ENCODE data around the gene JAKMIP1.

JAKMIP1 gene

GRCh38 chr4:6068986-6069385, 131.4 kb downstream of the JAKMIP1 start:
- no peak for DNase-seq (ENCODE audit: low spot score)

DNA sequence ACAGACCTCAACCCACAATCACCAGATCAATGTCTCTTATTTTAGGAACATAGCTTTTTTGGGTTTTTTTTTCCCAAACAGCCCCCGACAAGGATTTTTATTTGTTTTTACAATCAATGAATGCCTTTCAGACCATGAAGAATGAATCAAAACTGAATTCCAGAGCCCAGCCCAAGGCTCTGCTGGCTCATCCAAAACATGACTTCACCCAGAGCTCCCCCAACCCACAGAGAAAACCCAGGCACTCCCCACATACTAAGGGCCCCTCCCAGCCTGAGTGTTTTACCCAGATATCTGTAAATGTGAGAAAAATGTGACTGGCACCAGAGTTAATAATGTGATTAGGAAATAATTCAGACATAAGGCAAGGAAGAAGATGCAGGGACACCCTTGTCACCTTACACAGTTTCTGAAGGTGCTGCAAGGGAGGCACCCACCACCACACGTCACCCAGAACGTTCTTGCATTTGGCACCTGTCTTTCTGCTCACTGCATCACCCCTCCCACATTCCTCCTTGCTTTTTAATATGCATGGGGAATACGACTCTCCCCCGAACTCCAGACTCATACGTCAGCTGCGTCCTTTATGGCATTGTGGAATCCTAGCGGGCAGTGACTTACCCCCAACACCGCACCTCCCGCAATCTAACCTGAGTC, 134.3 kb downstream of the JAKMIP1 start:
- no peak for DNase-seq (ENCODE audit: low spot score)

DNA sequence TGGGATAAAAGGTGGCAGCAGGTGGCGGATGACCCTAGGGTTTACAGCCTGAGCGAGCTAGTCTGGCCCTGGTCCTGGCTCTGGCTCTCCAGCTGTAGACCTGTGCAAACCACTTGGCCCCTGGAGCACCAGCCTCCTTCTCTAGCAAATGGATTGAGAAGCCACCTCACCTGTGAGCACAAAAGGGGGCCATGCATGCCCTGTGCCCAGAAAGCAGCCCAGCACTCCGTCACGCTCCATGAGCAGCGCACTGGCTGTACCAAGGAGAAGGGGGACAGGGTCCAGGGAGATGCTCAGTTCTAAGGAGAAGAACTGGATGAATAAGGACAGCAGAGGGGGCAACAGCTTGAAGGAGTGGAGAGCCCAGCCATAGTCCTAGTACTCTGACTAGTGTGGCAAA, 135.2 kb downstream of the JAKMIP1 start:
- DNase-seq (ENCODE audit: low spot score): no peak

DNA sequence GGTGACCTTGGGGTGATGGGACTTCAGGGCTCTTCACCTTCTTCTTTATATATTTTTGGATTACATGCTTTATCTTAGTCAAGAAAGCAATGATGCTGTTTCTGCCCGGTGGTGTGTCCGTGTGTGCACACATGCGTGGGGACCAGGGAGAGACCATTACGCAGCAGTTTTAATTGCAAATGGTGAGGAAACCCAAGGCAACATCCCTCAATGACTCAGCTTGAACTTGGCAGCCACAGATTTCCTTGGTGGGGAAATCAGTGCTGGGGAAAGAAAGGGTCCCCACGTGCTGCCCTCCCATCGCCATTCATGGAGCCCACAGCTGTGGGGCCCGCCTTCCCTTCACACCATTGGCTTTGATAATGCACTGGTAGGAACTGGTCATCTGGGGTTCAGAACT, 136.0 kb downstream of the JAKMIP1 start:
- DNase-seq (ENCODE audit: low spot score): no peak

DNA sequence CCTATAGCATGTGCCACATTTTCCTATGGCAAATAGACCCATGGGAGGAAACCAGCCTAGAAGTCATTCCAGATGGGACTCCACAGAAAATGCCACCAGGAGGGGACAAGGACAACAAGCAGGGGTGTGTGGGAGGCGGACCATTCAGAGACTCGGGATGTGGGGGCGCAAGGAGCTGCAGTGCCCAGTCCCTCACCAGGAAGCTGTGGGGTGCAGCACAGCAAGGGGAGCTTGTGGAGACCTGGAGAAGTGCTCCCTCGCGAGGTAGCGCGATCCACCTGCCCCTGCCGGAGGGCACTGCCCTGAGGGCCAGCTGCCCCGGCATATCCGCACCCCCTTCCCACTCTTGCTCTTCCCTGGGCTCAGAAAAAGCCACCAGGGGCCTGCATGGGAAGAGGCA, 136.7 kb downstream of the JAKMIP1 start:
- DNase-seq (ENCODE audit: low spot score): no peak

DNA sequence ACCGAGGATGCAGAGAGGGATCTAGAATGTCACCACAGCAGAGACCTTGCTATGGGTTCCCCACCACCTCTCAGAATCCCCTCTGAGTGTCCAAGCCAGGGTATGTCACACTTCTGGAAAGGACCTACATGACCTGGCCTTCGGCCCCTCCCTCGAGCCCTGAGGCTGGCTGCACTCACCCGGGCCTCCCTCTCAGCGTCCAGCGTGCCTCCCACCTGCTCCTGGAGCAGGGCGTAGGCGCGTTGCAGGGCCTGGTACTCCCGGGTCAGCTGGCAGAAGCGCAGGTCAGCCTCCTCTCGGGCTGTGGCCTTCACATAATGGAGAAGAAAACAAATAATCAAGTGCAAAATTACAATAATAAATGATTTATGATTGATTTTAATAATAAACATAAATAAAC, 138.2 kb downstream of the JAKMIP1 start:
- no peak for DNase-seq (ENCODE audit: low spot score)

- no peak for DNase-seq (ENCODE audit: low spot score)
Measured at GRCh38 chr4:6059375-6059805, 141.0 kb downstream of the JAKMIP1 start.

GRCh38 chr4:6058531-6059374, 141.6 kb downstream of the JAKMIP1 start:
- no peak for DNase-seq (ENCODE audit: low spot score)

DNA sequence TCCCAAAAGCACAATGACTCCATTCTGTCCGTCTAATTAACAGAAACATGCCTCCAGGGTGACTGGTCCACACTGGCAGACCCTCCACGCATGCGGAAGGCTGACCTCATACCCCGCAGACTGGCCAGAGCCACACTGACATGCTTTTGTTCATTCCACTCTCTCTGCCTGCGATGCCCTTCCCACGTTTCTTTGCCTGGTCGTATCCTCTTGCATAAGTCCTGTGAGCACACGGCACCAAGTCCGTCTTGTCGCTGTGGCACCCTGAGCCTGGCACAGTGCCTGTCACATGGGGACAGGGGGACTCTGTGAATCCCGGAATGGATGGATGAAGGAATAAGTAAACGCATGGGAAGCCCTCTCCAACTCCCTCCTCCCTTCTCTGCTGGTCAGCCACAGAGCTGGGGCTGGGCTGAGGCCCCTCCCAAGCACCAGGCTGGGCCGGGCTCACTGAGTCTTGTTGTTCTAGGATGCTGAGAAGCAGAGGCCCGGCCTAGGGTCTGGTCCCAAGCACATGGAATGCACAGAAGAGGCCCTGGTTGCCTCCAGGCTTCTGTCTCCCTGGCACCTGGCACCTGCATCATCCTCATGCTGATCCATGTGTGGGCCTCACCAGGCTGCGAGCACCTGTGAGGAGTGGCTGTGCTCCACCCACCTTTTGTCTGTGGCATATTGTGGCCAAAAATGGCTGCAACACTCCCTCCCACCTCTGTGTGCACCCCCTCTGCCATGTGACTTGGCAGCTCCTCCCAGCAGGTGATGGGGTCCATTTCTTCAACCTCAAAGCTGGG, 143.2 kb downstream of the JAKMIP1 start:
- DNase-seq (ENCODE audit: low spot score): no peak

DNA sequence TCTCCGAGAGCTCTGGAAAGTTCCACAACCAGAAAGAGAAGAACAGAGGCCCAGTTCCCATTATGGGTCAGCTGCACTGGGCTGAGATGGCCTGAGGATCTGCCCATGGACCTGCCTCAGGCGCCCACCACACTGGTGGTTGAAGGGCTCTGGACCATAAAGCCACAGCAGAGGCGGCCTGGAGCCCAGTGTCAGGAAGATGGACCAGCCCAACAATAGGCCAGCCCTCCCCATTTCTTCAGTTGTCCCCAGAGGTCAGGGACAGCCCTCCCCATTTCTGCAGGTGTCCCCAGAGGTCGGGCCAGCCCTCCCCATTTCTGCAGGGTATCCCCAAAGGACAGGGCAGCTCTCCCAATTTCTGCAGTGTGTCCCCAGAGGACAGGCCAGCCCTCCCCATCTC, 144.9 kb downstream of the JAKMIP1 start:
- no peak for DNase-seq (ENCODE audit: low spot score)

GRCh38 chr4:6055030-6055429, 145.3 kb downstream of the JAKMIP1 start:
- no peak for DNase-seq (ENCODE audit: low spot score)

DNA sequence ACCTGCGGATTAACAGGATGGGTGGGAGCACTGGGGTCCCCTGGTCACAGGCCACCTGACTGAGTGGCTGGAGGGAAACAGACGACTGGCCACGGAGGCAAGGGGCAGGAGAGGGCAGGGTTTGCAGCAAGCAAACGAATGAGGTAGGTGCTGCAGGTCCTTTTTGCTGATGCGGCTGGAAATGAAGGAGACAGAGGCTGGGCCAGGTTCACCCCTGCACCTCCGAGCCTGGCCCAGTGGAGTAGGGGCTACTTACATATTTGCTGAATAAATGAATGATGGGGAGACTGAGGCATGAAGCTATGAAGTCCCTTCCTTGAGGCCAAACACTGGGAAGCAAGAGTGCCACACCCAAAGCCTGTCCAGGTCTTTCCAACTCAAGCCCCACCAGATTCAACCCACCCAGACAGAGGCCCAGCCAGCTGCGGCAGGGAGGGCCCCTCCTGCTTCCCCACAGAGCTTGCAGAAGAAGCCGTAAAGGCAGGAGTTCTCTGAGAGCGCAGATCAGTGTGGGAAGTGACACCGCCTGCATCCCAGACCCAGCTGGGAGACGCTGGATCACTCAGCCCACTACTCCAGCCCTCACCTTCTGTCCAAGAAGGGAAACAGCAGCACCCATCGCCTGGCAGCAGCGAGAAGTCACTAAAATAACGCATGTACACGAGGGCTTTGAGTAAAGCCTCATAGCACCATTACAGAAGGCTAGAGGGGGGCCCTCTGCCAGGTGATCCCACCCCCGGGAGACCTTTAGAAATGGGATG, 146.0 kb downstream of the JAKMIP1 start:
- DNase-seq (ENCODE audit: low spot score): no peak

GRCh38 chr4:6052679-6053078, 147.7 kb downstream of the JAKMIP1 start:
- no peak for DNase-seq (ENCODE audit: low spot score)

DNA sequence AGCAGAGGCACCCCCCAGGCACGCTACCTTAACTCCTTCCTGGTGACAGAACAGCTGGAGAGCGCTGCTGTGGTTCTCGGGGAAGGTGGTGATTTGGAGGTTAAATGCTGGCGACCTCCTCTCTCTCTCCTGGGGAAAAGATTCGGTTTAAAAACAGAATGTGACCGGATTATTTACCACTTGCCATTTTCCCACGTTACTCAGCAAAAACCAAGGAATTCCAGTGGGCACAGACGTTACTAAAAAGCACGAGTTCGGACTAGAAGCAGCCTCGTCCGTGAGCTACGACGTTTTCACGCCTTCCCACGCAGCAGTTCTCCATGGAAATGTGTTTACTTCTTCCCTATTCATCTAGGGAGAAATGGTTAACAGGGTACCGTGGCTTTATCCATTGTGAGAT, 149.8 kb downstream of the JAKMIP1 start:
- no peak for DNase-seq (ENCODE audit: low spot score)

DNA sequence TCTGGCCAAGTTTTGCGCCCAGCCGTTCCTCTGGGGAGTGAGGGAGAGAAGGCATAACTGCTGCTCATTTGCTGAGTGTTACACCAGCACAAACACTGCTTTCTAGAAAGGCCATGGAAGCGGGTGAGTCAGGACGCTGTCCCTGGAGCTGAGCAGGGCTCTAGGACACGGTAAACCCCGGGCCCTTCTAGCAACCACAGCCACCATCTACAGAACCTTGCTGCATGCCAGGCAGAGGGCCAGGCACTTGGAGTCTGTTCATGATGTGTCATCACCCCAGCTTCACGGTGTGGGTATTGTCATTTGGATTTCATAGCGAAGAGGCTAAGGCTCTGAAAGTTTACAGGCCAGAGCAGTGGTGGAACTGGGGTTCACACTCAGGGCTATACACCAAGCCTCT, 150.4 kb downstream of the JAKMIP1 start:
- no peak for DNase-seq (ENCODE audit: low spot score)

DNA sequence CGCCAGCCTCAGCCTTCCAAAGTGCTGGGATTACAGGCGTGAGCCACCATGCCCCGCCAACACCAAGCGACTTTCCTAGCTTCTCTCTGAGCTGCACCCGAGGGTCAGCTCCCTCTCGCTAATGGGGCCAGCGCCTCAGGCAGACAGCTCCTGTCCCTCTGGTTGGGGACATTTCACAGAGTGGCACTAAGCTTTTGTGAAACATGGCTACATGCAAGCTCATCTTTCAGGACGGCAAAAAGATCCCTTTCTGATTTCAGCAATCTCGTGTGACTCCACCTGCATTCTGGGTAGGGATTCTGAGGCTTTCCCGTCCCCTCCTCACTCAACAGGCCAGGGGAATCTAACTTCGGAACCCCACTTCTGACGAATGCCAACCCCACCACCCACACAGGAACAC, 151.1 kb downstream of the JAKMIP1 start:
- no peak for DNase-seq (ENCODE audit: low spot score)

- DNase-seq (ENCODE audit: low spot score): no peak
Measured at GRCh38 chr4:6048537-6048936, 151.8 kb downstream of the JAKMIP1 start.

DNA sequence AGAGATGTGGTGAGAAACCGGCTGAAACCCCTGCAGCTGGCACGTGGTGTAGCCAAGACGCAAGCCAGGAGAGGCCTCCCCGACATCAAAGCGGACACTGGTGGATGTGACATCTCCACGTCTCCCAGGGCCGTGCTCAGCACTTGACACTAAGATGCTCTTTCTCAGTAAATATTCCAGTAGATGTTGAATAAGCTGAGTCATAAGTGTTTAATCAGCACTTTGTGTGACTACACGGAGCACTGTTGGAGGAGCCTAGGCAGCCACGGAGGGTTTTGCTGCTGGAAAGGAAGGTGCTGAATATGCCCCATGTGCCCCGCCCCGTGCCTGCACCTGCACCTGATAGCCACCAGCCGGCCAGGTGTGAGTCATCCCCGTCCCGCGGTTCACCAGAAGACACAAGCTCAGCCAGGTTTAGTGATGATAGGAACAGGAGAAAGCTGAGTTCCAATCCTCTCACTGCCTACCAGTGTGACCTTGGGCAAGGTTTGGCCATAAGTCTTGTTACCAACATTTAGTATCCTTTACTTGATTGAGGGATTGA, 153.1 kb downstream of the JAKMIP1 start:
- no peak for DNase-seq (ENCODE audit: low spot score)

GRCh38 chr4:6046526-6047129, 153.7 kb downstream of the JAKMIP1 start:
- DNase-seq (ENCODE audit: low spot score): no peak

- no peak for DNase-seq (ENCODE audit: low spot score)
Measured at GRCh38 chr4:6044805-6045204, 155.5 kb downstream of the JAKMIP1 start.

GRCh38 chr4:6044276-6044675, 156.1 kb downstream of the JAKMIP1 start:
- no peak for DNase-seq (ENCODE audit: low spot score)

All from SK-N-DZ (cell line).